GM23338 (cell line): Measurements from ENCODE around the gene CDK5. TPM values are rescaled to one million over a fixed set of nuclear protein-coding genes. Genes with fewer than 3 reads are reported as not detected.

Experiments used
- CREB1 ChIP-seq: fragments of 250-450 bp; sonication (Bioruptor Pico); IDR thresholded peaks from 2 replicates; pipeline ENCODE4 v1.5.0; 2020; ENCODE audit warnings: low read depth, mild to moderate bottlenecking, moderate library complexity
- EZH2 ChIP-seq: fragments of 200-600 bp; sonication (generic); IDR thresholded peaks from one replicate; pipeline ENCODE4 v1.8.0; 2017; ENCODE audit warnings: antibody characterized with exemption, mild to moderate bottlenecking, low read depth; ENCODE audit not compliant: unreplicated experiment
- EZH2phosphoT487 ChIP-seq: fragments of 200-600 bp; sonication (generic); IDR thresholded peaks from one replicate; pipeline ENCODE4 v1.8.1; 2018; ENCODE audit warnings: antibody characterized with exemption; ENCODE audit not compliant: unreplicated experiment
- JUNB ChIP-seq: IDR thresholded peaks from one replicate; pipeline ENCODE4 v1.6.1; 2016; ENCODE audit warnings: antibody characterized with exemption; ENCODE audit not compliant: unreplicated experiment
- POLR2AphosphoS5 ChIP-seq: IDR thresholded peaks from 2 replicates; pipeline ENCODE4 v1.6.1; 2016; ENCODE audit warnings: antibody characterized with exemption, low read depth
- STAT1 ChIP-seq: IDR thresholded peaks from one replicate; pipeline ENCODE4 v1.6.1; 2016; ENCODE audit warnings: antibody characterized with exemption; ENCODE audit not compliant: unreplicated experiment
- ZNF114 ChIP-seq: fragments of 250-450 bp; sonication (Bioruptor Pico); IDR thresholded peaks from 2 replicates; pipeline ENCODE4 v1.5.0; 2020; ENCODE audit warnings: mild to moderate bottlenecking, moderate library complexity
- ZNF331 ChIP-seq: fragments of 250-450 bp; sonication (Bioruptor Pico); IDR thresholded peaks from 2 replicates; pipeline ENCODE4 v1.5.0; 2020; ENCODE audit warnings: low read depth, mild to moderate bottlenecking, moderate library complexity
- polyA plus RNA-seq: library from polyadenylated mRNA; unstranded; fragments of >200 nt; fragmentation: Nextera tagmentation; extraction: Ambion mirVana; gene quantifications from 2 replicates; pipeline ENCODE4 v1.2.1, GENCODE V29; 2016
- total RNA-seq: library from RNA; depleted of rRNA; stranded (reverse); fragments of >200 nt; shearing (Covaris generic); gene quantifications from 2 replicates; pipeline ENCODE4 v1.2.3, GENCODE V29; 2014
- TF ChIP-seq, protein P1 (sequence below): fragments of 250-450 bp; sonication (Bioruptor Pico); IDR thresholded peaks from 2 replicates; pipeline ENCODE4 v1.5.0; 2020; ENCODE audit warnings: mild to moderate bottlenecking, moderate library complexity
- TF ChIP-seq, protein P2 (sequence below), 2 experiments: fragments of 200-600 bp in 1 of 2; sonication (generic) in 1 of 2; conservative IDR thresholded peaks; 2 replicates each; pipeline versions ENCODE4 v1.5.1 to v1.6.1; 2016 to 2017; ENCODE audit warnings: antibody characterized with exemption in 2 of 2, low read depth in 2 of 2, mild to moderate bottlenecking in 2 of 2, moderate library complexity in 1 of 2
- TF ChIP-seq, protein P3 (sequence below): IDR thresholded peaks from 2 replicates; pipeline ENCODE4 v1.6.1; 2016; ENCODE audit warnings: antibody characterized with exemption

CDK5 gene
- total and polyA plus RNA-seq, 2 experiments from 2014 or later = 19.8 to 27.1 TPM

DNA sequence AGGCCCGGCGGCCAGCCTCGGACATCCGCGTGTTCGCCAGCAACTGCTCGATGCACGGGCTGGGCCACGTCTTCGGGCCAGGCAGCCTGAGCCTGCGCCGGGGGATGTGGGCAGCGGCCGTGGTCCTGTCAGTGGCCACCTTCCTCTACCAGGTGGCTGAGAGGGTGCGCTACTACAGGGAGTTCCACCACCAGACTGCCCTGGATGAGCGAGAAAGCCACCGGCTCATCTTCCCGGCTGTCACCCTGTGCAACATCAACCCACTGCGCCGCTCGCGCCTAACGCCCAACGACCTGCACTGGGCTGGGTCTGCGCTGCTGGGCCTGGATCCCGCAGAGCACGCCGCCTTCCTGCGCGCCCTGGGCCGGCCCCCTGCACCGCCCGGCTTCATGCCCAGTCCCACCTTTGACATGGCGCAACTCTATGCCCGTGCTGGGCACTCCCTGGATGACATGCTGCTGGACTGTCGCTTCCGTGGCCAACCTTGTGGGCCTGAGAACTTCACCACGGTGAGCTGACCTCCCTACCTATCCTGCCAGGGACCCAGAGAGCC, 8.7 kb downstream of the CDK5 start (continued):
- TF ChIP-seq, protein P1, sequence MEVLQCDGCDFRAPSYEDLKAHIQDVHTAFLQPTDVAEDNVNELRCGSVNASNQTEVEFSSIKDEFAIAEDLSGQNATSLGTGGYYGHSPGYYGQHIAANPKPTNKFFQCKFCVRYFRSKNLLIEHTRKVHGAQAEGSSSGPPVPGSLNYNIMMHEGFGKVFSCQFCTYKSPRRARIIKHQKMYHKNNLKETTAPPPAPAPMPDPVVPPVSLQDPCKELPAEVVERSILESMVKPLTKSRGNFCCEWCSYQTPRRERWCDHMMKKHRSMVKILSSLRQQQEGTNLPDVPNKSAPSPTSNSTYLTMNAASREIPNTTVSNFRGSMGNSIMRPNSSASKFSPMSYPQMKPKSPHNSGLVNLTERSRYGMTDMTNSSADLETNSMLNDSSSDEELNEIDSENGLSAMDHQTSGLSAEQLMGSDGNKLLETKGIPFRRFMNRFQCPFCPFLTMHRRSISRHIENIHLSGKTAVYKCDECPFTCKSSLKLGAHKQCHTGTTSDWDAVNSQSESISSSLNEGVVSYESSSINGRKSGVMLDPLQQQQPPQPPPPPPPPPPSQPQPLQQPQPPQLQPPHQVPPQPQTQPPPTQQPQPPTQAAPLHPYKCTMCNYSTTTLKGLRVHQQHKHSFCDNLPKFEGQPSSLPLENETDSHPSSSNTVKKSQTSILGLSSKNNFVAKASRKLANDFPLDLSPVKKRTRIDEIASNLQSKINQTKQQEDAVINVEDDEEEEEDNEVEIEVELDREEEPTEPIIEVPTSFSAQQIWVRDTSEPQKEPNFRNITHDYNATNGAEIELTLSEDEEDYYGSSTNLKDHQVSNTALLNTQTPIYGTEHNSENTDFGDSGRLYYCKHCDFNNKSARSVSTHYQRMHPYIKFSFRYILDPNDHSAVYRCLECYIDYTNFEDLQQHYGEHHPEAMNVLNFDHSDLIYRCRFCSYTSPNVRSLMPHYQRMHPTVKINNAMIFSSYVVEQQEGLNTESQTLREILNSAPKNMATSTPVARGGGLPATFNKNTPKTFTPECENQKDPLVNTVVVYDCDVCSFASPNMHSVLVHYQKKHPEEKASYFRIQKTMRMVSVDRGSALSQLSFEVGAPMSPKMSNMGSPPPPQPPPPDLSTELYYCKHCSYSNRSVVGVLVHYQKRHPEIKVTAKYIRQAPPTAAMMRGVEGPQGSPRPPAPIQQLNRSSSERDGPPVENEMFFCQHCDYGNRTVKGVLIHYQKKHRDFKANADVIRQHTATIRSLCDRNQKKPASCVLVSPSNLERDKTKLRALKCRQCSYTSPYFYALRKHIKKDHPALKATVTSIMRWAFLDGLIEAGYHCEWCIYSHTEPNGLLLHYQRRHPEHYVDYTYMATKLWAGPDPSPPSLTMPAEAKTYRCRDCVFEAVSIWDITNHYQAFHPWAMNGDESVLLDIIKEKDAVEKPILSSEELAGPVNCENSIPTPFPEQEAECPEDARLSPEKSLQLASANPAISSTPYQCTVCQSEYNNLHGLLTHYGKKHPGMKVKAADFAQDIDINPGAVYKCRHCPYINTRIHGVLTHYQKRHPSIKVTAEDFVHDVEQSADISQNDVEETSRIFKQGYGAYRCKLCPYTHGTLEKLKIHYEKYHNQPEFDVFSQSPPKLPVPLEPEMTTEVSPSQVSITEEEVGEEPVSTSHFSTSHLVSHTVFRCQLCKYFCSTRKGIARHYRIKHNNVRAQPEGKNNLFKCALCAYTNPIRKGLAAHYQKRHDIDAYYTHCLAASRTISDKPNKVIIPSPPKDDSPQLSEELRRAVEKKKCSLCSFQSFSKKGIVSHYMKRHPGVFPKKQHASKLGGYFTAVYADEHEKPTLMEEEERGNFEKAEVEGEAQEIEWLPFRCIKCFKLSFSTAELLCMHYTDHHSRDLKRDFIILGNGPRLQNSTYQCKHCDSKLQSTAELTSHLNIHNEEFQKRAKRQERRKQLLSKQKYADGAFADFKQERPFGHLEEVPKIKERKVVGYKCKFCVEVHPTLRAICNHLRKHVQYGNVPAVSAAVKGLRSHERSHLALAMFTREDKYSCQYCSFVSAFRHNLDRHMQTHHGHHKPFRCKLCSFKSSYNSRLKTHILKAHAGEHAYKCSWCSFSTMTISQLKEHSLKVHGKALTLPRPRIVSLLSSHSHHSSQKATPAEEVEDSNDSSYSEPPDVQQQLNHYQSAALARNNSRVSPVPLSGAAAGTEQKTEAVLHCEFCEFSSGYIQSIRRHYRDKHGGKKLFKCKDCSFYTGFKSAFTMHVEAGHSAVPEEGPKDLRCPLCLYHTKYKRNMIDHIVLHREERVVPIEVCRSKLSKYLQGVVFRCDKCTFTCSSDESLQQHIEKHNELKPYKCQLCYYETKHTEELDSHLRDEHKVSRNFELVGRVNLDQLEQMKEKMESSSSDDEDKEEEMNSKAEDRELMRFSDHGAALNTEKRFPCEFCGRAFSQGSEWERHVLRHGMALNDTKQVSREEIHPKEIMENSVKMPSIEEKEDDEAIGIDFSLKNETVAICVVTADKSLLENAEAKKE (CRISPR knock-in tag) = no peak
- TF ChIP-seq ZNF114 (CRISPR knock-in tag) (no peak), STAT1 (no peak), CREB1 (CRISPR knock-in tag) (no peak), ZNF331 (CRISPR knock-in tag) (no peak), EZH2 (no peak), JUNB (no peak), POLR2AphosphoS5 (no peak), EZH2phosphoT487 (no peak)
- TF ChIP-seq, protein P2, sequence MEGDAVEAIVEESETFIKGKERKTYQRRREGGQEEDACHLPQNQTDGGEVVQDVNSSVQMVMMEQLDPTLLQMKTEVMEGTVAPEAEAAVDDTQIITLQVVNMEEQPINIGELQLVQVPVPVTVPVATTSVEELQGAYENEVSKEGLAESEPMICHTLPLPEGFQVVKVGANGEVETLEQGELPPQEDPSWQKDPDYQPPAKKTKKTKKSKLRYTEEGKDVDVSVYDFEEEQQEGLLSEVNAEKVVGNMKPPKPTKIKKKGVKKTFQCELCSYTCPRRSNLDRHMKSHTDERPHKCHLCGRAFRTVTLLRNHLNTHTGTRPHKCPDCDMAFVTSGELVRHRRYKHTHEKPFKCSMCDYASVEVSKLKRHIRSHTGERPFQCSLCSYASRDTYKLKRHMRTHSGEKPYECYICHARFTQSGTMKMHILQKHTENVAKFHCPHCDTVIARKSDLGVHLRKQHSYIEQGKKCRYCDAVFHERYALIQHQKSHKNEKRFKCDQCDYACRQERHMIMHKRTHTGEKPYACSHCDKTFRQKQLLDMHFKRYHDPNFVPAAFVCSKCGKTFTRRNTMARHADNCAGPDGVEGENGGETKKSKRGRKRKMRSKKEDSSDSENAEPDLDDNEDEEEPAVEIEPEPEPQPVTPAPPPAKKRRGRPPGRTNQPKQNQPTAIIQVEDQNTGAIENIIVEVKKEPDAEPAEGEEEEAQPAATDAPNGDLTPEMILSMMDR (conservative IDR thresholded peaks at IDR 0.05; ENCODE audit: low read depth in 2 of 2) = no peak
- TF ChIP-seq, protein P3, sequence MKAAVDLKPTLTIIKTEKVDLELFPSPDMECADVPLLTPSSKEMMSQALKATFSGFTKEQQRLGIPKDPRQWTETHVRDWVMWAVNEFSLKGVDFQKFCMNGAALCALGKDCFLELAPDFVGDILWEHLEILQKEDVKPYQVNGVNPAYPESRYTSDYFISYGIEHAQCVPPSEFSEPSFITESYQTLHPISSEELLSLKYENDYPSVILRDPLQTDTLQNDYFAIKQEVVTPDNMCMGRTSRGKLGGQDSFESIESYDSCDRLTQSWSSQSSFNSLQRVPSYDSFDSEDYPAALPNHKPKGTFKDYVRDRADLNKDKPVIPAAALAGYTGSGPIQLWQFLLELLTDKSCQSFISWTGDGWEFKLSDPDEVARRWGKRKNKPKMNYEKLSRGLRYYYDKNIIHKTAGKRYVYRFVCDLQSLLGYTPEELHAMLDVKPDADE = no peak
